ENCODE data around the gene SPRED3.

DNA sequence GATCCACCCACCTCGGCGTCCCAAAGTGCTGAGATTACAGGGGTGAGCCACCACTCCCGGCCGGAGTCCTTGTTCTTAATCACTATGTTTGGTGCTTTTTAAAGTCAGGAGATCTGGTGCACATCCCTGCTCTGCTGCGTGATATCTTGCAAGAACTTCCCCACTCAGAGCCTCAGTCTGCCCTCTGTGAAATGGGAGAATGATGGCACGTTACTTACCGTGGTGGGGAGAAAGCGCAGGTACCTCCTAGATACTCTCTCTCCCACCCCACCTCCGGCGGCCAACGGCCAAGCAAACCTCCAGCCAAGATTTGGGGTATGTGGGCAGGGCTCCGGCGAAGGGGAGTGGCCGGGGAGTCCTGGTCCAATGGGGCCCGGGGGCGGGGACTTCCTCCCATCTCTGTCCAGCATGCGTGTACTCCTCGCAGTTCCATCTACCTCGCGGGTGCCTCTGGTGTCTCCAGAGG is 44.8 kb downstream of the SPRED3 start, which contains the start of gene RYR1:
- TF ChIP-seq, protein P1, sequence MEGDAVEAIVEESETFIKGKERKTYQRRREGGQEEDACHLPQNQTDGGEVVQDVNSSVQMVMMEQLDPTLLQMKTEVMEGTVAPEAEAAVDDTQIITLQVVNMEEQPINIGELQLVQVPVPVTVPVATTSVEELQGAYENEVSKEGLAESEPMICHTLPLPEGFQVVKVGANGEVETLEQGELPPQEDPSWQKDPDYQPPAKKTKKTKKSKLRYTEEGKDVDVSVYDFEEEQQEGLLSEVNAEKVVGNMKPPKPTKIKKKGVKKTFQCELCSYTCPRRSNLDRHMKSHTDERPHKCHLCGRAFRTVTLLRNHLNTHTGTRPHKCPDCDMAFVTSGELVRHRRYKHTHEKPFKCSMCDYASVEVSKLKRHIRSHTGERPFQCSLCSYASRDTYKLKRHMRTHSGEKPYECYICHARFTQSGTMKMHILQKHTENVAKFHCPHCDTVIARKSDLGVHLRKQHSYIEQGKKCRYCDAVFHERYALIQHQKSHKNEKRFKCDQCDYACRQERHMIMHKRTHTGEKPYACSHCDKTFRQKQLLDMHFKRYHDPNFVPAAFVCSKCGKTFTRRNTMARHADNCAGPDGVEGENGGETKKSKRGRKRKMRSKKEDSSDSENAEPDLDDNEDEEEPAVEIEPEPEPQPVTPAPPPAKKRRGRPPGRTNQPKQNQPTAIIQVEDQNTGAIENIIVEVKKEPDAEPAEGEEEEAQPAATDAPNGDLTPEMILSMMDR (conservative IDR thresholded peaks at IDR 0.05; ENCODE audit: low read length), result no peak
- no peak for TF ChIP-seq EZH2phosphoT487 (IDR thresholded peaks at IDR 0.05; ENCODE audit: borderline replicate concordance, low read depth, low read length)

All from OCI-LY7 (cell line).